ENCODE measurements around the gene DACT1.
"Not testable (repeated sequence)": the region's sequence is repeated elsewhere in the genome, so short reads cannot be mapped to it uniquely, and the experiment has no call there.

The DACT1 gene

GRCh38 chr14:58637391-58638230 lies at the start of gene DACT1:
Gene DACT1, plus strand, starts transcription at chr14:58637962. Its CDS starts 241 bp downstream, at chr14:58638203.
- DNase-seq (ENCODE audit: low read depth) = peak; percentile 49

- not testable (repeated sequence) for DNase-seq (ENCODE audit: low read depth)
Observed at GRCh38 chr14:58588321-58588720, 49.4 kb upstream of the DACT1 start.

- DNase-seq (ENCODE audit: low read depth) = no peak
Observed at GRCh38 chr14:58593977-58594376, 43.8 kb upstream of the DACT1 start.

GRCh38 chr14:58597041-58597440 lies 40.7 kb upstream of the DACT1 start:
- DNase-seq (ENCODE audit: low read depth) = no peak

DNA sequence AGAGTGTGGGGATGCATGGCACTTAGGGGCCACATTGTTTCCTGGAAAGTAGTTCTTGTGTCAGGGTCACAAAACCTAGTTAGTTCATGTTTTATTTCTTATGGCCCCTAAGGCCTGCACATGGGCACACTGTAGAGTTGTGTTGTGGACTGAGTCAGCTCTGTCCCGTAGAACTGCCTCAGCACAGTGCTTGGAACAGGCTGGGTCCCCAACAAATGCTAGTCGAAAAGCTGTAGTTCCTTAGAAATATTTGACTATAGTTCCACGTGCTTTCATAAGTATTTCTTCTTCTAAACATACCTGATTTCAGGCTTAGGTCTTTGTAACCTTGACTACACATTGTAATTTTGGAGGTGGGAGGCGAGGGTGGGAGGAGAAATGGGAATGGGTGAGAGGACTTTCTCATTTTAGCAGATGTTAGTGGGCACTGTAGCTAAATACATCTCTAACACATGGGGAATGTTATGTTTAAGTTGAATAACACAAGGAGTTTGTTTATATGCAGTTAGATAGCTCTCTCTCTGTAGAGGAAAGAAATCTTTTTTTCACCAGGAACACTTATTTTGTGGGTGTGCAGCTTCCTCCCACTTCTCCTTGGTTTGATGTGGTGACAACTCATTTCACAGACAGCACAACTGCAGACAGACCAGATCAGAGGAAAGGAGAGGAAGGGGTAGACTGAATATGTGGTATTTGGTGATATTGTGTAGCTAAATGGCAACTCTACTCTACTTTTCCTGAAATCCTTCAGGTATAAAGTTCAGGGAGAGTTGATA lies 39.5 kb upstream of the DACT1 start:
- DNase-seq (ENCODE audit: low read depth) = no peak

GRCh38 chr14:58598804-58599525 lies 38.8 kb upstream of the DACT1 start:
- DNase-seq (ENCODE audit: low read depth) = no peak

GRCh38 chr14:58599707-58600106 lies 38.1 kb upstream of the DACT1 start:
- no peak for DNase-seq (ENCODE audit: low read depth)

GRCh38 chr14:58605465-58605864 lies 32.3 kb upstream of the DACT1 start:
- no peak for DNase-seq (ENCODE audit: low read depth)

DNA sequence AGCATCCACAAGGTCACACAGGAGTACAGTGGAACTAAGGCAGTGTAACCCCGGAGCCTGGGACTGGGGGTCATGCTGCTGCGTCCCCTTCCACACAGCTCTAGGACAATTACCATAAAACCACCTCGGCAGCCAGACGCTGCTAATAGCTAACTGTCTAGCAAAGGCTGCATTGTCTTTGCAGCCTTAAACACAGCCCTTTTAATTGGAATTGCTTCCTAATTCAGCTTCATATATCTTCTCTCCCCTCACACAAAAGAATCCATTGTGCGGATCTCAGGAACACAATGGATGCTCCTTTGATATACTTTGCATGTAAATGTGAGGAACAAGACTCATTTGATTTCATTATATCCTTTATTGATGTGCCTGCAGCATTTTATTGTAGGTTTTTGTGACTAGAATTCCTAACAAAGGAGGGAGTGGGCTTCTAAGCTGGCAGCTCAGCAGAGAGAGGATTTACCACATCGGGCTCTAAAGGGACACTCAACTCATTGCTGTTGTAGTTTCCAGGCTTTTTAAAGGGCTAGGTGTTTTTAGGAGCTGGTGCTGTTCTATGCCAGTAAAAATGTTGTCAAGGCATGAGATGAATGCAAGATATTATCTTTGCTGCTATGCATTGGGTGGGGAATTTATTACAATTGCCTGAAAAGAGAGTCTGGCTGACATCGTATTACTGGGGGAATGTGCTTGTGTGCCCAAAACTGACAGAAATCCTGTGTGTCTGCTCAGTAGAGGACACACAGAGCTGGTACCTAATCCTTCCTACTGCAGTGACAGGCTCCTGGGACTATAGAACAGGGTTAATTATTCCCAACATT lies 30.4 kb upstream of the DACT1 start:
- DNase-seq (ENCODE audit: low read depth) = no peak

- no peak for DNase-seq (ENCODE audit: low read depth)
Observed at GRCh38 chr14:58607952-58608317, 29.8 kb upstream of the DACT1 start.

- no peak for DNase-seq (ENCODE audit: low read depth)
Observed at GRCh38 chr14:58617619-58618018, 20.1 kb upstream of the DACT1 start.

GRCh38 chr14:58620011-58620410 lies 17.8 kb upstream of the DACT1 start:
- DNase-seq (ENCODE audit: low read depth) = no peak

DNA sequence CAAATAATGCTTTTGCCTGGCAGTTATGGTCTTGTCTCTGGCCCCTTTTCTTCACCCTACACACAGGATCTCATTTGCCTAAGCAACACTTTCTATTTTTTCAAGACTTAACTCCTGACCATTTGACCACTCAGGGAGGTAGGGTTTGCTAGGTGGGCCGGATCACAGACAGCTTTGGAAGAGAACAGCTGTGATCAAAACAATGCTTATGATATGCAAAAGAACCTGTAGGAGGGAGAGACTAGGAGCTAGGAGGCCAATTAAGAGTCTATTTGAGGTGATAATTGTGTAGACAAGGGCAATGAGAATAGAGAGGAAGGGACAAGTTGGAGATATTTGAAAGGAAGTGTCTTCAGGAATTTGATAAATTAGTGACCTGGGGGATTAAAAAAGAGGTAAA lies 12.3 kb upstream of the DACT1 start:
- DNase-seq (ENCODE audit: low read depth) = no peak

GRCh38 chr14:58626431-58626831 lies 11.3 kb upstream of the DACT1 start:
- DNase-seq (ENCODE audit: low read depth) = no peak

GRCh38 chr14:58628406-58628805 lies 9.4 kb upstream of the DACT1 start:
- no peak for DNase-seq (ENCODE audit: low read depth)

DNA sequence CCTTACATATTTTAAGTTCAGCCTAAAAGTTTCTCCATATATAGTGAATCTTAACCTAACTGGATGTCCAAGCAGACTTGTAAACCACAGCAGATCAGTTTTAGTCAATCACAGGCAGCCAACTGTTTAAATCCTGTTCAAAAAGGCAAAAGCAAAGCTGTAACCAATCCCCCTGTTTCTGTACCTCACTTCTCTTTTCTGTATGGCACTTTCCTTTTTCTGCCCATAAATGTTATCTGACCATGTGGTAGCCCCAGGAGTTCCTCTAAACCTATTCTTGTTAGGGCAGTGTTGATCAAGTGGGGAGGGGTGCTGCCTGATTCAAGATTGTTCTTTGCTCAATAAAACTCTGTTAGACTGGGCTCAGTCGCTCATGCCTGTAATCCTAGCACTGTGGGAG lies 8.5 kb upstream of the DACT1 start:
- no peak for DNase-seq (ENCODE audit: low read depth)

- no peak for DNase-seq (ENCODE audit: low read depth)
Observed at GRCh38 chr14:58631732-58632131, 6.0 kb upstream of the DACT1 start.

- DNase-seq (ENCODE audit: low read depth) = no peak
Observed at GRCh38 chr14:58633831-58634230, 3.9 kb upstream of the DACT1 start.

GRCh38 chr14:58634406-58635090 lies 3.2 kb upstream of the DACT1 start:
- DNase-seq (ENCODE audit: low read depth) = no peak

DNA sequence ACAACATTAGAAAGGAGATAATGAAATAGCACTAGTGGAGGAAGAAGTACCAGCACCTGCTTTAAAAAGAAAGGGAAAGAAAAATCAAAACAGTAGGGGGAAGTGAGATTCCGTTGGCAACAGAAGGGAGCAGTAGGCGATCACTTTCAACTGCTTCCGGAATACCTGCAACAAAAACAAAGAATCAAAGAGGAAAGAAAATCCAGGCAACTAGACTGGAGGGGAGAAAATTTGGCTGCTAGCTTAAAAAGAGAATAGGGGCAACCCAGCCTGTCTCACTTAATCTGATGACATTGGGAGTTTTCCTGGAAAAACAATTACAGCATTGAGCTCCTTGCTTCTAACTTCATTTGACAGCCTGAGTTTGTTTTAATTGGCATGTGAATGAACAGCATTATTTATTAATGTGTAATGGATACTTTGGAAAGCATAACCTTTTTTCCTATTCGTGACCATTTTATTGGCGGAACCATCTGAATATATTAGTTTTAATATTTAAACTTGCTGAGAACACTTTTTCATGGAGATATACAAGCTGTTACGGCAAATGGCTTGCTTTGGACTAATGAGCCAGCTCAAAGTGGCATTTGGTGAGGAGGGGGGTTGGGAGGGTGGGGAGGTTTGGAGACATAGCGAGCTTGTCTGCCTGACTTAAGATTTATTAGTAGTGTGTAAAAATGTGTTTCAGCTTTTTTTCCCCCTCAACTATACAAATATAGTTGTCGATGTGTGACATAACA lies 2.5 kb upstream of the DACT1 start:
- no peak for DNase-seq (ENCODE audit: low read depth)

- DNase-seq (ENCODE audit: low read depth) = no peak
Observed at GRCh38 chr14:58636129-58636528, 1.6 kb upstream of the DACT1 start.

Measured in activated T-cell treated with anti-CD3 and anti-CD28 coated beads for 48 hours (primary cell).